GM21515 (cell line): ENCODE results near the gene CDH13.

ENCODE experiments used
- ATAC-seq: cut with Tn5 transposase; IDR thresholded peaks from one replicate; pipeline ENCODE4 v1.9.1; 2021; ENCODE audit not compliant: unreplicated experiment

The CDH13 gene

DNA sequence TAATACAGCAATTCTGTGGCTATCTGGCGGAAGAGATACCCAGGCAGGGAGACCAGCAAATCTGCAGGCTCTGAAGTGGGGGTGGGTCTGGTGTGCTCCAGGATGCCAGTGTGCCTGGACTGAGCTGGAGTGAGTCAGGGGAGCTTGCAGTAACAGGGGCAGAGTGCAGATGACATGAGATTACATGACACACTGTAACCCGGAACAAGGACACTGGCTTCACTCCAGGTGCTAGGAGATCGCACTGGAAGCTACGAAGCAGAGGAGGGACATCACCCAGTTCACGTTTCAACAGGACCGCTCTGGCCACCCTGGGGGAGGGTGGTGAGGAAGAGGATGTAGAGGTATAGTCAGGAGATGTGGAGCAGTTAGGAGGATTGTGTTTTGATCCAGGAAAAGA, 475.6 kb downstream of the CDH13 start:
- no peak for ATAC-seq

GRCh38 chr16:83105279-83106077, 478.7 kb downstream of the CDH13 start:
- no peak for ATAC-seq

- no peak for ATAC-seq
Observed at GRCh38 chr16:83109490-83110125, 482.8 kb downstream of the CDH13 start.

DNA sequence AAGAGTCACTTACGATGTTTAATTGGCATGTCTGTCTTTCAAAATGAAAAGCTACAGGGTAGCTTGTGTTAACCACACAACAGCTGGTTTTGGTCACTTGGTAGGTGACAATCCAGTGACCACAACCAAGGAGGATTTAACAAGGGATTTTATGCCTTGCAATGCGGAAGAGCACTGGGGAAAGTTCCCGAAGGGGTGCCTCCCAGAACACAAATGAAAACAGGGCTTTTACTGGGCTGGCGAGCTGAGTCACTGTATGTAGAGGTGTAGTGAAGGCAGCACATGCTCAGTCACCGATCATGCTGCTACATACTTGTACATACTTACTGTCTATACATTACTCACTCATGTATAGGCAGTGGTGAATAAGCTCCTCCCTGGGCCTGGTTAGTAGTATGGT, 483.5 kb downstream of the CDH13 start:
- no peak for ATAC-seq

DNA sequence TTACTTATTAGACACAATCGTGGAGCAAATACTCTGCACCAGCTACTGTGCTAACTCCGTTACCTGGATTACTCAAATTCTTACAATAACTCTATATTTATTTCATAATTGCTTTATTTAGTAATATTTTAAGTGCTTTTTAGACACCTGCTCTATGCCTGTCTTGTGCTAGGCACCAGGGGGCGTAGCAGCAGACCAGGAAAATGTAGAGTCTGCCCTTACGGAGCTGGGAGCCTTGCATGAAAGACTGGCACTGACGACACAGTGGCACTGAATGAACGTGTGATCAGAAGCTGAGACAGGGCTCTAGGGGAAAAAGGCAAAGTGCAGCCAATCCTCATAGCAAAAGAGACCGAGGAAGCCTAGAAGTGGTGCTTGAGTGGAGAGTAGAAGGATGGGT, 486.5 kb downstream of the CDH13 start:
- ATAC-seq, result no peak

- ATAC-seq, result no peak
Observed at GRCh38 chr16:83113811-83114210, 487.0 kb downstream of the CDH13 start.

DNA sequence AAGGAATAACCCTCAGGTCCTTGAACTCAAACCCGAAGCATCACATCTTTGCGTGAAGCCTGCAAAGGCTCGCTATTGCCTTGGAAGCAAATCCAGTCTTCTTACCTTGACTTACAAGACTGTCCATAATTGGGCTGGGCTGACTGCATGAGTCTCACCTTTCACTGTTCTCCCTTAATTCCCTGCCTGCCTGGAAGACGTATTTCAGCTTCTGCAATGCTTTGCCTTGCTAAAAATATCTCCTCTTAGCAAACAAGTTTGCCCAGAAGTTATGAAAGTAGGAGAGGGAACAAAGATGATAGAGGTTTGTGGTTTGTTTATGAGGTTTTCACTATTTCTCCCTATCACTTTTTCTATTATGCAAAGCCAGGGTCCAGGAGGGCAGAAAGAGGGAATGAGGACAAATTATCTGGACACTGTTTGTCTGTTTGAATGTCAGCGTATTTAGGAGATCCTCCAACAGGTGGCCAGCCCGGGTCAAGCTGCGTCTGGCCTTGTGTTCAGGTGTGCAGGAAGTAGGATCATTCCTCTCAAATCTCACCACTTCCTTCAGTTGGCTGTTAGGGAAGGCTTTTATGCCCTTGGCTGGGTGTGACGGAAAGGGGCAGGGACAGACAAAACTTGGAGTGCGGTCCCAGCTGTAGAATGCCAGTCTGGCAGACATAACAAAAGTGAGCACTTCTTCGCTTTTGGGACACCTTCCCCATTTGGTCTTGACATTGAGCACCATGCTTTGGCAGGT, 488.9 kb downstream of the CDH13 start:
- ATAC-seq, result no peak

DNA sequence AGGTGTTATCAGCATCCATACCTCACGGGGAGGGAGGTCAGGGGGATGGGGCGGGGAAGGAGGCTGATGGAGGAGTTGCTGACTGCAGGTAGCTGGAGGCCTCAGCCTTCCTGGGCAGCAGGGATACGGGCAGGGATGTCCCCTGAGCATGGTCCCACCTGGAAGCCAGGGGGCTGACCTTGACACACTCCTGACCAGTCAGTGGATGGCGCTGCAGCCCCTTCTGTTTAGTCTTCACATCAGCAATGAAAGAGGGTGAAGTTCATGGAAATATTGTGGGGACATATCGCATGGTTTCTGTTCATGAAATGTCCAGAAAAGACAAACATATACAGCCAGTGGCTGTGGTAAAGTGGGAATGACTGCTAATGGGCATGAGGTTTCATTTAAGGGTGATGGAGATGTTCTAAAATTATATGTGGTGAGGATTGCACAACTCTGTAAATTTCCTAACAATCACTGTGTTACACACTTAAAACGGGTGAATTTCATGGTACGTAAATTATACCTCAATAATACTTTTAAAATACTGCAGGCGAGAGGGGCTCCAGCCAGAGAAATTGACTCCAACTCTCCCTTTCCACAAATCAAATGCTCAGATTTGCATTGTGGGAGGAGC, 489.6 kb downstream of the CDH13 start:
- no peak for ATAC-seq

DNA sequence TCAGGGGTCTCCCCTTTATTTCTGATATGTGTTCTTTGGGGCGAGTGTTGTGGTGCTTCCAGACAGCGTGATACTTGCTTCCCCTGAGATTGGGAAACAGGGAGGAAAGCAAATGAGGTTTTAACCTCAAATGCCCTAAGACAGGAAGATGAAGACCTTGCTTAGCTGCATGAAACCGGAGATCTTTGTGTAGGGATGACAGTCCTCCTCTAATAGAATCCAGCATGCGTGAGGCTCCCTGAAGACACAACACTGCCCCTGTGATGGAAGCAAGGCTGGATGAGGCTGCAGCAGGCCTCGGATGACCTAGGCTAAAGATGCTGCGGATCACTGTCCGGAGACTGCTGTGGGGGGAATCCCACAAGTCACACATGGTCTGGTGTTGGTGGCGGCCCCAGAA, 491.0 kb downstream of the CDH13 start:
- ATAC-seq, result no peak

DNA sequence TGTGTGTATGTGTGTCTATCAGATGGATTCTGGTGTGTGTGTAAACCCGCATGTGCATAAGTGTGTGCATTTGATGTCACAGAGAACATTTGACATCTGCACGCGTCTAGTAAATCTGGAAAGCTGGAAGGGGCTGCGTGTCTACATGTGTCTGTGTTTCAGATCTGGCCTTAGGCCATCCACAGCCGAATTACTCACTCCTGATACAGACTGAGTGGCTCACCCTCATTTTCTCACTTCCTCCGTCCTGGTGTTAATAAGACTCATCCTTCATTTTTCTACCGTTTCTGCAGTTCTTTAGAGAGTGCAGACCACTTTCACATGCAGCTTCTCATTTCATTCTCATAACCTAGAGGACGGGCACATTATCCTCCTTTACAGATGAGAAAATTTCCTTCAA, 491.6 kb downstream of the CDH13 start:
- no peak for ATAC-seq

DNA sequence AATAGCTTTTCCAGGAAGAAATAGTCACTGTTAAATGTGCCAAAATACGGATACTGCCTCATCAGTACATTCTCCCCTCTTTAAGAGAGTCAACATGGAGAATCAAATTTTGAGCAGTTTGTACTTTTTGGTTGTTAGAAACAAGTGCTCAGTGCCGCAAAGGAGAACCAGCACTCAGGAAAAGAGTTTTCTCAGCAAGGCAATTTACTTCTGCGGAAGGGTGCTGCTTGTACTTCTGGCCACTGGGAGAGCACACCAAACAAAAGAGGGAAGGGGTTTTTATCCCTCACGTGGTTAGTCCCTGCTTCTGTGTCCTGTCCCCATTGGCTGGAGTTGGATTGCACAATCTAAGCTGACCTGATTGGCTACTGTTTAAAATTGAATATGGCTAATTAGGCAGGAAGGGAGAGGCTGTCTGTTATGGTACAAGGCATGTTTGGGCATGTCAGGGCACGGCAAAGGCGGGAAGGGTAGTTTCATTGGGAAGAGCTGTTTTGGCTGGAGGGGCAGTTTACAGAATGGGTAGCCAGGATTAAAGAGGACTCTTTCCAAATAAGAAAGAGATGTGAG, 499.3 kb downstream of the CDH13 start:
- ATAC-seq, result no peak

DNA sequence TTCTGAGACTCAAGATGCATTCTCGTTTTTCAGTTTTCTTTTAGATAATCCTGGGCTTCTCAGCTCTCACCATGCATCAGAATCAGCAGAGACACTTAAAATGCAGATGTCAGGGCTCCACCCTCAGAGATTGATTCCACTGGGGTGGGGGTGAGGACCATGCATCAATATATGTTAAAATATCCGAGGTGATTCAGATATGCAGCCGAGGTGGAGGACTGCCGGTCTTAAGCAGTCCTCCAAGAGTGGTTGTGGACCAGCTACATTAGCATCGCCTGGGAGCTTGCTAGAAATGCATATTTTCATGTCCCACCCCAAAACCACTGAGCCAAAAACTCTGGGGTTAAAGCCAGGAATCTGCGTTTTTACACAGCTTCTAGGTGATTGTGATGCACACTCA, 501.3 kb downstream of the CDH13 start:
- ATAC-seq, result no peak

DNA sequence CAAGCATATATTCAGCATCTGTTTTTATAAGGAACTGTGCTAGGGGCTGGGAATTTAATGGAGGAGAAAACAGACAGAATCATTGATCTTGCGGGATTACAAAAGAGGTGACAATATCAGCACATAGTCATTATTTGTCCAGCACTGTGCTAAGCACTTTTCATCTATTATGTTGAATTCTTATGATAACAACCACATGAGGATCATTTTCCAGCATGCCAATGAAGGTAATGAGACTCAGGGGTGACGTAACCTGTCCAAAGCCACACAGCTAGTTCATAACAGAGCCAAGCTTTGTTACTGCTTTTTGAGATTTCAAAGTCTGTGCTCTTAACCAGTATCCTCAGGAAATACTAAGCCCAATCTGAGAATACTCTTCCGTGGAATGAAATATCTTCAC, 503.3 kb downstream of the CDH13 start:
- no peak for ATAC-seq

DNA sequence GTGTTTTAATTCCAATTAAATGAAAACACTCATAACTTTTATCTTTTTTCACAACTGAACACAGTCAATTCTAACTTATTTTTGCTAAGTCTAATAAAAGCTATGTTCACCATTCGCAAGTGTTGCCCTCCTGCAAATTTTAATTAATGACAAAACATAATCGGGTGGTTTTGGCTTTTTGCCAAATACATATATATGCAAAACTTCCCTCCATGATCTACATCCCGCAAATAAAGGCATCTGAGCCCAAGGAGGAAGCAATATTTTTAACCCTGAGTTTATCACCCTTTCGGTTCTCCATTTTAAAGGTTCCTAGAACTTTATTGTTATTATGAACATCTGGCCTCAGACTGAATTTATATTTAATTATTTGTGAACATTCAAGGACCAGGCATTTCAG, 507.9 kb downstream of the CDH13 start:
- ATAC-seq, result no peak

GRCh38 chr16:83136419-83136818, 509.6 kb downstream of the CDH13 start:
- no peak for ATAC-seq

DNA sequence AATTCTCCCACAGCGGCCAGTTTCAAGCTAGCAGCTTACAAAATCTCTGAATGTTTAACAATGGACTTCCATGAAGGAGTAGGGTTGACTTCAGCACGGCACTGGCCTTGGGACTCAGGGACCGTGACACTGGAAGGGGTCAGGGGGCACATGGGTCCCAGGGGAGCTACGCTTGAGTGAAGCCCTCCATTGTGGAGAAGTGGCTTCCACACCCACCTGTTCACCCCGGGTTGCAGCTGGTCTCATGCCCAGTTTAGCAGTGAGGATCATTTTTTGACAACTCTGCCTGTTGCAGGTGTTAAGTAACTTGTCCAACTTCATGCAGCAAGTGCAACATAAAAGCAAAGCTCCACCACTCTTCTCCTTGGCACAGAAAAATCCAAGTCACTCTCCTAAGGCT, 510.2 kb downstream of the CDH13 start:
- ATAC-seq, result no peak

DNA sequence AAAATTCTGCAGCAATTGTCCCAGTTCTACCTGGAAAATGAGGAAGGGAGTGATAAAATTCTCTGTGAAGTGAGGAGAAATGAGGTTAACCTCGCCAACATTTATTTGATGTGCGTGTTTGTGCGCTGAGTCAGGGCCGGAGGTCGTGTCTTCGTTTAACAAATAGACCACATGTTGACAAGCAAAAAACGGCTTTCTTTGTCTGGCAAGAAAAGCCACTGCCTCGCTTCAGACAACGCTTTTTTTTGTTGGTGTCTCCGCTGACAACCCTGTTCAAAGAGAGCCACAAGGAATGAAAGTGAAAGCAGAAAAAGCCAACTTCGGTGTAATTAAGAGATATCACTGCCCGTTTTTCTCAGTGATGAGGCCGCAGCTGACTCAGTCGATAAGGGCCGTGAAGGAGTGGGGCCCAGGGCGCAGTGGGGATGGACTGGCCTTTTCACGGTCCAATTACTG, 510.6 kb downstream of the CDH13 start:
- ATAC-seq, result no peak

DNA sequence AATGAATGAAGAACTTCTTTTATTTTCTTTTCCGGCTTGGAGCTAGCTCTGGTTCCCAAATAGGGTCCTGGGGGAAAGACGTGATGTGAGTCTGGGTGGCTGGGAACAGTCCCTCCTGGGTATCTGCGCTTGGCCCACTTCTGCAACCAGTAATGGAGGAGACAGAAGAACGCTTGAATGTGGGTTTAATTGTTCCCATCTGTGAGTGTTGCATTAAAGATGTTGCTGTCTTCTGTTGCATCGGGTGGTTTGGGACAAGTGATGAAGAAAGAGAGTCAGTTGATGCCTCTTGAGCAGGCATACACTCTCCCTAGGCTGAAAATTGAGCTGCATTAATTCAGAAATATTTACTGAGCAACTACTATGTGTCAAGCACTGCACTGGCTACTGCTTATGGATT, 511.1 kb downstream of the CDH13 start:
- ATAC-seq, result no peak

GRCh38 chr16:83138512-83138911, 511.7 kb downstream of the CDH13 start:
- no peak for ATAC-seq

GRCh38 chr16:83138976-83139690, 512.4 kb downstream of the CDH13 start:
- ATAC-seq, result no peak

DNA sequence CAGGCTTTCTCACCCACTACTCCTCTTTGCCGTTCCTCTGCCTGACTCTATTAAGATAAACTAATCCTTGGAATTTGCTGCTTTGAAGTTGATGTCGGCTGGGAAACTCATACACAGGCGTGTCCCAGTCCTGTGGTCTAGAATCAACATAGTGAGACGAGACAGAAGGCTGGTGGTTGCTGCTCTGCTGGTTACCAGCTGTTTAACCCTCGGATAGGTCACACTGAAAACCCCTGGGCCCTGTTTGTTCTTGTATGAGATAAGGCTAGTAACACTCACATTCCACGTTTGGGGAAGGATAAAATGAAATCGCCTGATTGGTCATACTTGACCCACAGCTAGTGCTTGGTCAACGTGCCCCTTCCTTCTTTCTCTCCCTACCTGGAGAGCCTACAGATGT, 517.0 kb downstream of the CDH13 start:
- no peak for ATAC-seq
